WTC11 (cell line): Measurements from ENCODE around the gene MCF2L2. TPM values are rescaled to one million over a fixed set of nuclear protein-coding genes. Genes with fewer than 3 reads are reported as not detected.

ENCODE experiments used
- ATAC-seq: fragments of 200-7000 bp; cut with Tn5 transposase; 2 replicates; pipeline ENCODE4 v1.10.0; 2021; ENCODE audit warnings: mild to moderate bottlenecking, moderate library complexity
- CTCF ChIA-PET: fragments of 300-600 bp; sonication (Branson Sonifier 250); formaldehyde crosslinking; loops from one replicate; lab custom pipeline; 2021; ENCODE audit warnings: antibody characterized with exemption; lab: Charles Lee
- POLR2A ChIA-PET: fragments of 350-600 bp; sonication (Branson Sonifier 250); formaldehyde crosslinking; loops from one replicate; lab custom pipeline; 2021; ENCODE audit warnings: antibody characterized with exemption; lab: Charles Lee
- DNase-seq: peaks from one replicate; pipeline ENCODE4 v3.0.0; 2021; ENCODE audit warnings: low spot score
- H3K27ac Mint-ChIP-seq: 2 replicates; pipeline ENCODE4 v1.8.0; 2021; ENCODE audit warnings: mixed read lengths
- H3K27me3 Mint-ChIP-seq: 2 replicates; pipeline ENCODE4 v1.8.0; 2021; ENCODE audit warnings: low read depth, mild to moderate bottlenecking, moderate library complexity, mixed read lengths
- H3K36me3 Mint-ChIP-seq: 2 replicates; pipeline ENCODE4 v1.8.0; 2021; ENCODE audit warnings: mixed read lengths
- H3K4me1 Mint-ChIP-seq: 2 replicates; pipeline ENCODE4 v1.8.0; 2022; ENCODE audit warnings: mixed read lengths
- H3K4me3 Mint-ChIP-seq: 2 replicates; pipeline ENCODE4 v1.8.0; 2021; ENCODE audit warnings: mild to moderate bottlenecking, moderate library complexity, mixed read lengths
- H3K9me3 Mint-ChIP-seq: 2 replicates; pipeline ENCODE4 v1.8.0; 2021; ENCODE audit warnings: mixed read lengths
- ELF4 ChIP-seq: sonication (generic); formaldehyde crosslinking; IDR thresholded peaks from 2 replicates; pipeline ENCODE4 v1.8.1; 2022; ENCODE audit warnings: low read depth, mild to moderate bottlenecking, moderate library complexity, missing genetic modification reagents
- ERG ChIP-seq: fragments of 250-450 bp; sonication (Bioruptor Pico); IDR thresholded peaks from 2 replicates; pipeline ENCODE4 v1.8.0; 2021; ENCODE audit warnings: mild to moderate bottlenecking
- ETV6 ChIP-seq: sonication (generic); formaldehyde crosslinking; IDR thresholded peaks from 2 replicates; pipeline ENCODE4 v1.8.1; 2022; ENCODE audit warnings: mild to moderate bottlenecking, missing genetic modification reagents
- JUN ChIP-seq: sonication (generic); formaldehyde crosslinking; IDR thresholded peaks from 2 replicates; pipeline ENCODE4 v1.8.0; 2023; ENCODE audit warnings: mild to moderate bottlenecking, missing genetic modification reagents
- NFE2L1 ChIP-seq: sonication (generic); formaldehyde crosslinking; IDR thresholded peaks from 2 replicates; pipeline ENCODE4 v1.8.1; 2023; ENCODE audit warnings: missing genetic modification reagents
- NR1H2 ChIP-seq: sonication (generic); formaldehyde crosslinking; IDR thresholded peaks from 2 replicates; pipeline ENCODE4 v1.9.0; 2021; ENCODE audit warnings: mild to moderate bottlenecking, moderate library complexity, missing genetic modification reagents
- NR2C2 ChIP-seq: sonication (generic); formaldehyde crosslinking; IDR thresholded peaks from 2 replicates; pipeline ENCODE4 v1.8.0; 2022; ENCODE audit warnings: mild to moderate bottlenecking, missing genetic modification reagents
- PREB ChIP-seq: sonication (generic); formaldehyde crosslinking; IDR thresholded peaks from 2 replicates; pipeline ENCODE4 v1.8.1; 2022; ENCODE audit warnings: mild to moderate bottlenecking, missing genetic modification reagents, moderate library complexity, borderline replicate concordance
- PRRX2 ChIP-seq: fragments of 250-450 bp; sonication (Bioruptor Pico); IDR thresholded peaks from 2 replicates; pipeline ENCODE4 v1.8.0; 2021; ENCODE audit warnings: mild to moderate bottlenecking
- STAT6 ChIP-seq: sonication (generic); formaldehyde crosslinking; conservative IDR thresholded peaks from 2 replicates; pipeline ENCODE4 v1.8.1; 2023; ENCODE audit warnings: mild to moderate bottlenecking, low read depth, missing genetic modification reagents, moderate library complexity
- ZMAT4 ChIP-seq: fragments of 250-450 bp; sonication (Bioruptor Pico); IDR thresholded peaks from 2 replicates; pipeline ENCODE4 v1.9.0; 2021; ENCODE audit warnings: mild to moderate bottlenecking
- ZNF219 ChIP-seq: sonication (generic); formaldehyde crosslinking; IDR thresholded peaks from 2 replicates; pipeline ENCODE4 v1.8.0; 2023; ENCODE audit warnings: missing genetic modification reagents, mild to moderate bottlenecking, borderline replicate concordance
- ZNF263 ChIP-seq: sonication (generic); formaldehyde crosslinking; IDR thresholded peaks from 2 replicates; pipeline ENCODE4 v1.8.1; 2022; ENCODE audit warnings: low read depth, mild to moderate bottlenecking, moderate library complexity, missing genetic modification reagents
- ZNF416 ChIP-seq: fragments of 250-450 bp; sonication (Bioruptor Pico); IDR thresholded peaks from 2 replicates; pipeline ENCODE4 v1.9.0; 2021; ENCODE audit warnings: mild to moderate bottlenecking, inconsistent platforms
- ZNF423 ChIP-seq: fragments of 250-450 bp; sonication (Bioruptor Pico); IDR thresholded peaks from 2 replicates; pipeline ENCODE4 v2.1.2; 2022; ENCODE audit warnings: mild to moderate bottlenecking, moderate library complexity
- ZNF671 ChIP-seq: fragments of 250-450 bp; sonication (Bioruptor Pico); IDR thresholded peaks from 2 replicates; pipeline ENCODE4 v1.8.0; 2021; ENCODE audit warnings: mild to moderate bottlenecking
- total RNA-seq: library from RNA; stranded (reverse); gene quantifications from 3 replicates; pipeline ENCODE4 v1.2.3, GENCODE V29; 2021
- TF ChIP-seq, protein P1 (sequence below): sonication (generic); formaldehyde crosslinking; IDR thresholded peaks from 2 replicates; pipeline ENCODE4 v1.8.1; 2022; ENCODE audit warnings: low read depth, mild to moderate bottlenecking, moderate library complexity, missing genetic modification reagents, borderline replicate concordance
- TF ChIP-seq, protein P2 (sequence below): fragments of 200-600 bp; IDR thresholded peaks from 2 replicates; pipeline ENCODE4 v1.8.0; 2022; ENCODE audit warnings: antibody characterized with exemption
- TF ChIP-seq, protein P3 (sequence below): sonication (generic); formaldehyde crosslinking; IDR thresholded peaks from 2 replicates; pipeline ENCODE4 v1.8.1; 2023; ENCODE audit warnings: mild to moderate bottlenecking, moderate library complexity, missing genetic modification reagents

MCF2L2 gene
- total RNA-seq, 1 experiment from 2014 or later: 7.5 TPM

DNA sequence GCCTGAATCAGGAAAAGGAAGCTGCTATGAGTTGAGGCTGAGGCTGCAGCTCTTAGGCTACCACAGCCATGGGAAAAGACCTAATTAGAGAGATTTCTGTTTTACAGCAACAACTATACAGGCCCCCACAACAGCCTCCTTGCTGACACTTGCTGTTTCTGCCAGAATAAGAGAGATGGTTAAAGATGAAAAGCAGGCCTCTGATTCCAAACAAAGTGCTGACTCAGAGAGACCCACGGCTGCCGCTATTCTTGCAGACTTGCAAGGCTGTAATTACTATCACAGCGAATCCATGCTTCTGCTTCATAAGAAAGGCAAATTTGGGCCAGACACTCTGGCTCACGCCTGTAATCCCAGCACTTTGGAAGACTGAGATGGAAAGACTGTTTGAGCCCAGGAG is 41.8 kb downstream of the MCF2L2 start:
- ChIA-PET CTCF (interaction anchor here (0.7 to 7.4 kb wide), 11 partner anchors 12 to 439 kb away, joined by 3 to 115 read pairs (median 4); partner anchors contain the start of genes MAP6D1 and MCF2L2), POLR2A (no interaction called here)
- H3K27me3 Mint-ChIP-seq: no peaks in the 10 kb centered on the region
- H3K36me3 Mint-ChIP-seq: no peaks in the 10 kb centered on the region
- ATAC-seq (no peak), DNase-seq (no peak)
- no peak overlapping the region for H3K27ac Mint-ChIP-seq
- TF ChIP-seq NFE2L1 (CRISPR knock-in tag) (no peak), ELF4 (CRISPR knock-in tag) (no peak)
- TF ChIP-seq, protein P1, sequence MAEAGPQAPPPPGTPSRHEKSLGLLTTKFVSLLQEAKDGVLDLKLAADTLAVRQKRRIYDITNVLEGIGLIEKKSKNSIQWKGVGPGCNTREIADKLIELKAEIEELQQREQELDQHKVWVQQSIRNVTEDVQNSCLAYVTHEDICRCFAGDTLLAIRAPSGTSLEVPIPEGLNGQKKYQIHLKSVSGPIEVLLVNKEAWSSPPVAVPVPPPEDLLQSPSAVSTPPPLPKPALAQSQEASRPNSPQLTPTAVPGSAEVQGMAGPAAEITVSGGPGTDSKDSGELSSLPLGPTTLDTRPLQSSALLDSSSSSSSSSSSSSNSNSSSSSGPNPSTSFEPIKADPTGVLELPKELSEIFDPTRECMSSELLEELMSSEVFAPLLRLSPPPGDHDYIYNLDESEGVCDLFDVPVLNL (CRISPR knock-in tag): no peak
- peaks cover 34% of the 10 kb centered on the region for H3K4me1 Mint-ChIP-seq
- H3K9me3 Mint-ChIP-seq: no peaks in the 10 kb centered on the region
- no peak overlapping the region for H3K4me3 Mint-ChIP-seq

DNA sequence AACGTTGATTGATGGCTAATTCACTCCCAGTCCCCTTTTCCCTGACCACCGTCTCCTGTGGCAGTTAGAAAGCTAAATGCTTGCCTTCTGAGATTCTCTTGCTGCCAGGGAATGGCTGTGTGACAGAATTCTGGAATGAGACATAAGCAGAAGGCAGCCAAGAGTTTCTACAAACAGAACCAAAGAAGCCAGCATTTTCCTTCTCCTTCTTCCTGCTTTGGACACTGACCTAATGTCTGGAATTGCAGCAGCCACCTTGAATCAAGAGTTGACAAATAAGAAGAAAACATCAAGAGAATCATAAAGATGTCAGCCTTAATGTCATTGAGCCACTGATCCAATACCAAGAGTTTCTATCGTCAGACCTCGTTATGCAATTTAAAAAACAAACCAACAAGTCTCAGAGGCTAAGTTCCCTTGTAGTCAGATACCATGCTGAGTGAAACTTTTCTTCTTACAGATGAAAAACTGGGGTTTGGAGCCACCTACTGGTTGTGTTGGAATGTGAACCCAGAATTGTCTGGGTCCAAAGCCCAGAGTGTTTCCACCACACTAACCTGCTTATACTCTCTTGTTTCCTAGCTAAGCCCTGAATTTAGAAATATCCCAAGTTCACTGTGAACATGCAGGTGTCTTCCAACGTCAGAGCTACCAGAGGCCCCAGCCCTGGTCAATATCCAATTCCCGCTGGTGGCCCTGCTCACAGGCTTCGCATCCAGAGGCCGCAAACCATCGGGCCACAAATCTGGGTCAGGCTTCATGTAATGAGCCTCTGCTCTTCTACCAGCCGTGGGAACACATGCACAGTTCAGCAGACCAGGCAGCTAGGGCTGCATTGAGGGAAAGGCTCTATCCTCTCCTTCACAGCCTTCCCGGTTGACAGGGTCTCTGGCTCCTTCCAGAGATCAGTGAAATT is 42.5 kb downstream of the MCF2L2 start:
- peak; percentile 48 for DNase-seq
- Mint-ChIP-seq H3K4me3 (no peak overlapping the region), H3K36me3 (no peaks in the 10 kb centered on the region), H3K27ac (peak overlapping the region; percentile 88; the same call in 1 of the 2 replicates), H3K4me1 (peaks cover 34% of the 10 kb centered on the region), H3K9me3 (no peaks in the 10 kb centered on the region)
- peak; percentile 66 for ATAC-seq
- CTCF ChIA-PET: interaction anchor here (0.7 to 7.4 kb wide), 11 partner anchors 11 to 440 kb away, joined by 3 to 115 read pairs (median 4); partner anchors contain the start of genes MAP6D1 and MCF2L2
- TF ChIP-seq, protein P2, sequence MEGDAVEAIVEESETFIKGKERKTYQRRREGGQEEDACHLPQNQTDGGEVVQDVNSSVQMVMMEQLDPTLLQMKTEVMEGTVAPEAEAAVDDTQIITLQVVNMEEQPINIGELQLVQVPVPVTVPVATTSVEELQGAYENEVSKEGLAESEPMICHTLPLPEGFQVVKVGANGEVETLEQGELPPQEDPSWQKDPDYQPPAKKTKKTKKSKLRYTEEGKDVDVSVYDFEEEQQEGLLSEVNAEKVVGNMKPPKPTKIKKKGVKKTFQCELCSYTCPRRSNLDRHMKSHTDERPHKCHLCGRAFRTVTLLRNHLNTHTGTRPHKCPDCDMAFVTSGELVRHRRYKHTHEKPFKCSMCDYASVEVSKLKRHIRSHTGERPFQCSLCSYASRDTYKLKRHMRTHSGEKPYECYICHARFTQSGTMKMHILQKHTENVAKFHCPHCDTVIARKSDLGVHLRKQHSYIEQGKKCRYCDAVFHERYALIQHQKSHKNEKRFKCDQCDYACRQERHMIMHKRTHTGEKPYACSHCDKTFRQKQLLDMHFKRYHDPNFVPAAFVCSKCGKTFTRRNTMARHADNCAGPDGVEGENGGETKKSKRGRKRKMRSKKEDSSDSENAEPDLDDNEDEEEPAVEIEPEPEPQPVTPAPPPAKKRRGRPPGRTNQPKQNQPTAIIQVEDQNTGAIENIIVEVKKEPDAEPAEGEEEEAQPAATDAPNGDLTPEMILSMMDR: peak; percentile 67
- no peak for TF ChIP-seq STAT6 (CRISPR knock-in tag)
- TF ChIP-seq, all 79 proteins: peak for 1
- POLR2A ChIA-PET: no interaction called here
- no peaks in the 10 kb centered on the region for H3K27me3 Mint-ChIP-seq

DNA sequence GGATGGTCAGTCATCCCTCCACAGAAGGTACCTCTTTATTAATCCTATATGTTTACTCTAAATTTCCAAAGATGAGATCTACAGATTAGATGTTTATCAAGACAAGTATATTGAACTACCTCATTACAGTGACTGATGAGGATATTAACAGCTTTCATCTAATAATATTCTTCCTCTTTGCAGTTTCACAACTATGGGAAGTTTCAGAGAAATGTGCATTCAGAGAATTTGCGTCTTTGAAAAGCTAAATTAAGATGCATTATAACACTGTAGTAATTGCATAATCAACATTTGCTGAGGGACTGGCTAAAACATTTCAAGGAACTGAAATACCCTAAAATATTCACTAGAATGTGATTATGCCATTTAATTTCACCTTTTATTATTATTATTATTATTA is 46.7 kb downstream of the MCF2L2 start:
- Mint-ChIP-seq H3K9me3 (no peaks in the 10 kb centered on the region), H3K27me3 (no peaks in the 10 kb centered on the region), H3K4me1 (peaks cover 17% of the 10 kb centered on the region), H3K27ac (no peak overlapping the region), H3K4me3 (no peak overlapping the region), H3K36me3 (no peaks in the 10 kb centered on the region)
- ChIA-PET CTCF (interaction anchor here (0.7 to 7.4 kb wide), 31 partner anchors 12 to 668 kb away, joined by 3 to 115 read pairs (median 4); partner anchors contain the start of genes B3GNT5, LAMP3 and MCF2L2), POLR2A (no interaction called here)
- DNase-seq (no peak), ATAC-seq (no peak)
- TF ChIP-seq, protein P3, sequence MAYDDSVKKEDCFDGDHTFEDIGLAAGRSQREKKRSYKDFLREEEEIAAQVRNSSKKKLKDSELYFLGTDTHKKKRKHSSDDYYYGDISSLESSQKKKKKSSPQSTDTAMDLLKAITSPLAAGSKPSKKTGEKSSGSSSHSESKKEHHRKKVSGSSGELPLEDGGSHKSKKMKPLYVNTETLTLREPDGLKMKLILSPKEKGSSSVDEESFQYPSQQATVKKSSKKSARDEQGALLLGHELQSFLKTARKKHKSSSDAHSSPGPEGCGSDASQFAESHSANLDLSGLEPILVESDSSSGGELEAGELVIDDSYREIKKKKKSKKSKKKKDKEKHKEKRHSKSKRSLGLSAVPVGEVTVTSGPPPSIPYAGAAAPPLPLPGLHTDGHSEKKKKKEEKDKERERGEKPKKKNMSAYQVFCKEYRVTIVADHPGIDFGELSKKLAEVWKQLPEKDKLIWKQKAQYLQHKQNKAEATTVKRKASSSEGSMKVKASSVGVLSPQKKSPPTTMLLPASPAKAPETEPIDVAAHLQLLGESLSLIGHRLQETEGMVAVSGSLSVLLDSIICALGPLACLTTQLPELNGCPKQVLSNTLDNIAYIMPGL (CRISPR knock-in tag): no peak
- TF ChIP-seq PRRX2 (CRISPR knock-in tag): no peak
- TF ChIP-seq ETV6 (CRISPR knock-in tag): no peak
- TF ChIP-seq JUN: no peak
- no peak for TF ChIP-seq ERG
- no peak for TF ChIP-seq ZMAT4
- no peak for TF ChIP-seq NR2C2
- TF ChIP-seq ZNF423 (CRISPR knock-in tag): no peak
- no peak for TF ChIP-seq ZNF219 (CRISPR knock-in tag)
- TF ChIP-seq ZNF263 (CRISPR knock-in tag): no peak
- TF ChIP-seq ZNF671 (CRISPR knock-in tag): no peak
- no peak for TF ChIP-seq PREB (CRISPR knock-in tag)
- TF ChIP-seq ZNF416 (CRISPR knock-in tag): no peak
- no peak for TF ChIP-seq NR1H2 (CRISPR knock-in tag)
